ENCODE data around the gene NFIC.

The NFIC gene

GRCh38 chr19:3356805-3357204, 9.6 kb upstream of the NFIC start:
- no peak for TF ChIP-seq CTCF (IDR thresholded peaks at IDR 0.05)
- peaks cover 9% of the 10 kb centered on the region for H3K4me1 Mint-ChIP-seq
- H3K9me3 Mint-ChIP-seq: peaks cover 20% of the 10 kb centered on the region
- no peak overlapping the region for H3K27ac Mint-ChIP-seq
- peaks cover 85% of the 10 kb centered on the region for H3K27me3 Mint-ChIP-seq (ENCODE audit: low read depth, poor library complexity)
- DNase-seq: no peak
- H3K4me3 Mint-ChIP-seq: no peak overlapping the region
- peaks cover 9% of the 10 kb centered on the region for H3K36me3 Mint-ChIP-seq (ENCODE audit: low read depth)

GRCh38 chr19:3357271-3357991, 9.0 kb upstream of the NFIC start:
- Mint-ChIP-seq H3K4me1 (peaks cover 11% of the 10 kb centered on the region), H3K36me3 (ENCODE audit: low read depth) (peaks cover 9% of the 10 kb centered on the region), H3K4me3 (peak overlapping the region; percentile 77), H3K9me3 (peaks cover 20% of the 10 kb centered on the region), H3K27ac (no peak overlapping the region), H3K27me3 (ENCODE audit: low read depth, poor library complexity) (peaks cover 85% of the 10 kb centered on the region)
- no peak for TF ChIP-seq CTCF (IDR thresholded peaks at IDR 0.05)
- DNase-seq: no peak

GRCh38 chr19:3357992-3358688, 8.2 kb upstream of the NFIC start:
- peaks cover 20% of the 10 kb centered on the region for H3K9me3 Mint-ChIP-seq
- peak overlapping the region; percentile 77 for H3K4me3 Mint-ChIP-seq
- H3K36me3 Mint-ChIP-seq (ENCODE audit: low read depth): peaks cover 9% of the 10 kb centered on the region
- no peak for DNase-seq
- TF ChIP-seq CTCF (IDR thresholded peaks at IDR 0.05): no peak
- H3K27me3 Mint-ChIP-seq (ENCODE audit: low read depth, poor library complexity): peaks cover 85% of the 10 kb centered on the region
- H3K4me1 Mint-ChIP-seq: peaks cover 11% of the 10 kb centered on the region
- no peak overlapping the region for H3K27ac Mint-ChIP-seq

- DNase-seq: no peak
- Mint-ChIP-seq H3K27ac (no peak overlapping the region), H3K4me3 (peak overlapping the region; percentile 75), H3K36me3 (ENCODE audit: low read depth) (peaks cover 9% of the 10 kb centered on the region), H3K4me1 (peaks cover 11% of the 10 kb centered on the region), H3K27me3 (ENCODE audit: low read depth, poor library complexity) (peaks cover 85% of the 10 kb centered on the region), H3K9me3 (peaks cover 20% of the 10 kb centered on the region)
- no peak for TF ChIP-seq CTCF (IDR thresholded peaks at IDR 0.05)
These were observed 7.7 kb upstream of the NFIC start for GRCh38 chr19:3358689-3359014.

GRCh38 chr19:3359015-3359918, 7.1 kb upstream of the NFIC start:
- no peak overlapping the region for H3K27ac Mint-ChIP-seq
- peaks cover 20% of the 10 kb centered on the region for H3K9me3 Mint-ChIP-seq
- H3K4me1 Mint-ChIP-seq: peaks cover 11% of the 10 kb centered on the region
- peaks cover 9% of the 10 kb centered on the region for H3K36me3 Mint-ChIP-seq (ENCODE audit: low read depth)
- peaks cover 89% of the 10 kb centered on the region for H3K27me3 Mint-ChIP-seq (ENCODE audit: low read depth, poor library complexity)
- no peak for TF ChIP-seq CTCF (IDR thresholded peaks at IDR 0.05)
- peak; percentile 52 for DNase-seq
- peak overlapping the region; percentile 75 for H3K4me3 Mint-ChIP-seq
